ENCODE measurements around the gene GLIPR1L2. TPM values are rescaled to one million over a fixed set of nuclear protein-coding genes. Genes with fewer than 3 reads are reported as not detected.
"Not testable (repeated sequence)": the region's sequence is repeated elsewhere in the genome, so short reads cannot be mapped to it uniquely, and the experiment has no call there.

Gene GLIPR1L2
- total RNA-seq, 1 donor from 2014 or later = 0.23 TPM

DNA sequence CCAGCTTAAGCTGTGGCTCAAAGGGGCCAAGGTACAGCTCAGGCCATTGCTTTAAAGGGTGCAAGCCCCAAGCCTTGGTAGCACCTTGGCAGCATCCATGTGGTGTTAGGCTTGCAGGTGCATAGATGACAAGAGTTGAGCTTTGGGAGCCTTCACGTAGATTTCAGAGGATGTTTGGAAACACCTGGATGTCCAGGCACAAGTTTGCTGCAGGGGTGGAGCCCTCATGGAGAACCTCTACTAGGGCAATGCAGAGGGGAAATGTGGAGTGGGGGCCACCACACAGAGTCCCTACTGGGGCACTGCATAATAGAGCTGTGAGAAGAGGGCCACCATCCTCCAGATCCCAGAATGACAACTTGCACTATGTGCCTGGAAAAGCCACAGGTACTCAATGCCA lies 37.9 kb downstream of the GLIPR1L2 start:
- DNase-seq (ENCODE audit: extremely low read depth, low read depth, low spot score) = no peak

DNA sequence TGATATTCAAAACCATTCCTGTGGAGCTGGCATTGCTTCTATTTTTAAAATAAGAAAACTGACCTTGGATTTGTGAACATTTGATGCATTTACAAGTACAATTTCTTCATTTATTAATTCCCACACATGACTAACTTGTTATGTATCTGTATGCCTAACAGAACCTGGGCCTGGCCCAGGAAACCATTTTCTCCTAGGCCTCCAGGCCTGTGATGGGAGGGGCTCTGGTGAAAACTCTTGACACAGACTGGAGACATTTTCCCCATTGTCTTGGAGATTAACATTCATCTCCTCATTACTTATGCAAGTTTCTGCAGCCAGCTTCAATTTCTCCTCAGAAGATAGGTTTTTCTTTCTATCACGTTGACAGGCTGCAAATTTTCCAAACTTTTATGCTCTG lies 42.0 kb downstream of the GLIPR1L2 start:
- DNase-seq (ENCODE audit: extremely low read depth, low read depth, low spot score) = no peak

DNA sequence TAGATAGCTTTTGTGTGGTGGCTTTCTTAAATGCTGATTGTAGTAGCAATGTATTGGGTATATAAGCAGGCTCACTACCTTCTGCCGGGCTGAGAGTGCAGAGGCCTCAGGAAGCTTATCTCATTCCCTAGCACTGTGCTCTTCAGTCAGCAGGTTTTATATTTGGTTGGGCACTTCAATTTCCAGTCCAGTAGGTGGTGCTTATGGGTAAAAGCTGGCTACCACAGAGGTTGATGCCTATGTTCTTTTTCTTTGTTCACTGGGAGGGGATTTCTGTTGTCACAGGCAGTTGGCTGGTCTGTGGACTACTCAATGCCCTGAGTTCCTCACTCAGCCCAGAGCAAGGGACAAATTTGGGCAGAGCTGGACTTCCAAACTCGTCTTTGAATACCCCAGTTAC lies 46.7 kb downstream of the GLIPR1L2 start:
- no peak for DNase-seq (ENCODE audit: extremely low read depth, low read depth, low spot score)

DNA sequence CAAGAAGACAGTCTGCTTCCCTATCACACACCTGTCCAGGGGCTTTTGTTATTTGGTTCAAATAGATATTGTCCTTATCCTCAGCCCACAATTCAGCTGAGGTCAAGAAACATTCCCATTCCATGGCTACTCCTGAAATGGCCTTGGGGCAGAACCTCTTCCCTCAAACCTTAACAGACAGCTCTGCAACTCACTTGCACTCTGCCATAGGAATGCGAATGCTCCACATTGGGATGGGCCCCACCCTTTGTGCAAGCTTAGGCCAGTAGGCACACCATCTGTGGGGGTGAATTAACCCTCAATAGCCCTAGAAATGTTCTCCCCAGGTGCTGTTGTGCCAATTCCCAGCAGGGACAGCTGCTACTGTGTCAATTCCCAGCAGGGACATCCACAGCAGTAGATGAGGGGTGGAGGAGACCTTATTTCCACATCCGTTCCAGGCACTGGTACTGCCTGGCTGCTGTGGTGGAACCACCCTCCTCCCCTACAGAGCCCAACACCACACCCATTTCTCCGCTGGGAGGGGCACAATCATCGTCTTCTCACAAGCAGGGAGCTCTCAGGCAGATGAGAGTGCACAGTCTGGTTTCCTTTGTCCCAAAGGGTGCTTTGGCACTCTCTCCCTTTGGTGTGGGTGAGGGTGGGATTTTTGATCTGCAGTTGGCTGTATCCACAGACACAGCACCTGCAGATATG lies 47.3 kb downstream of the GLIPR1L2 start:
- DNase-seq (ENCODE audit: extremely low read depth, low read depth, low spot score) = no peak

DNA sequence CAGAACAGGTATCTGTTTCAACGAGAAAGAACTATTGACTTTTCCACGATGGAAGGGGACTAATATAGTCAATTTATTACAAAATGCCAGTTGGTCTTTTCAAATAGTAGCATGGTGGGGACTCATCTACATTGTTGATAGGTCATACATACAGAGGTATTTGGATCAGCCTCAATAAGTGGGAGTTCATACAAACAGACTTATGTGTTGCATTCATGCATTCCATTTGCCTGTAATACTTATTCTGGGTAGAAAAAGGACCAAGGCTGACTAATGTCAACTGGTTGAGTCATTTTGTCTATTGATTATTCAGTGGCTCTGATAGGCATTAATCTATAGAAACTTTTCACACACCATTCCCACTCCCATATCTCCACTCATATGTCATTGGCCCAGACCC lies 48.2 kb downstream of the GLIPR1L2 start:
- no peak for DNase-seq (ENCODE audit: extremely low read depth, low read depth, low spot score)

DNA sequence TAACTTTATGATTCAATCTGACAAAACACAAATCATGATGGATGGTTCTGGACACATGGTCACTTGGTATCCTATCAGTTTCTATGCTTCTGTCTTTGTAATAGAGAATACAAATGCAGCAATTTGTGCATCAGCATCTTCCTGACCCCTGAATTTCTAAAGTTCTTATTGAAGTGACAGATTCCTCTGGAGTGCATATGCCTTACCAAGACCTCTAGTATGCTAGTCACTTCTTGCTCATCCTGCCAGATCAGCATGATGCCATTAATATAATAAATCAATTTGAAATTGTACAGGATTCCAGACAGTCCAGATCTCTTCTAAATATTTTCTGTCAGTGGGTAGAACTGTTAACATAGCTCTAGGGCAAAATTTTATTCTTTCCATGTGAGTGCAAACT lies 49.0 kb downstream of the GLIPR1L2 start:
- no peak for DNase-seq (ENCODE audit: extremely low read depth, low read depth, low spot score)

DNA sequence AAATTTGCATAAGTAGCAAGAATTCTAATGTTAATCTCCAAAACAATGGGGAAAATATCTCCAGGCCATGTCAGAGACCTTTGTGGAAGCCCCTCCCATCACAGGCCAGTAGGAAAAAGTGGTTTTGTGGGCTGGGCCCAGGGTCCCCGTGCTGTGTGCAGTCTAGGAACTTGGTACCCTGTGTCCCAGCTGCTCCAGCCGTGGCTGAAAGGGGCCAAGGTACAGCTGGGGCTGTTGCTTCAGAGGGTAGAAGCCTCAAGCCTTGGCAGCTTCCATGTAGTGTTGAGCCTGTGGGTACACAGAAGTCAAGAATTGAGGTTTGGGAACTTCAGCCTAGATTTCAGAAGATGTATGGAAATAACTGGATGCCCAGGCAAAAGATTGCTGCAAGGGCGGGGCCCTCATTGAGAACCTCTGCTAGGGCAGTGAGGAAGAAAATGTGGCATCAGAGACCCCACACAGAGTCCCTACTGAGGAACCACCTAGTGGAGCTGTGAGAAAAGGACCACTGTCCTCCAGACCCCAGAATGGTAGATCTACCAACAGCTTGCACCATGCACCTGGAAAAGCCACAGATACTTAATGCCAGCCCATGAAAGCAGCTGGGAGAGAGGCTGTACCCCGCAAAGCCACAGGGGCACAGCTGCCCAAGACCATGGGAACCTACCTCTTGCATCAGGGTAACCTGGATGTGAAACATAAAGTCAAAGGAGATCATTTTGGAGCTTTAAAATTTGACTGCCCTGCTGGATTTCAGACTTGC lies 51.0 kb downstream of the GLIPR1L2 start:
- not testable (repeated sequence) for DNase-seq (ENCODE audit: extremely low read depth, low read depth, low spot score)

DNA sequence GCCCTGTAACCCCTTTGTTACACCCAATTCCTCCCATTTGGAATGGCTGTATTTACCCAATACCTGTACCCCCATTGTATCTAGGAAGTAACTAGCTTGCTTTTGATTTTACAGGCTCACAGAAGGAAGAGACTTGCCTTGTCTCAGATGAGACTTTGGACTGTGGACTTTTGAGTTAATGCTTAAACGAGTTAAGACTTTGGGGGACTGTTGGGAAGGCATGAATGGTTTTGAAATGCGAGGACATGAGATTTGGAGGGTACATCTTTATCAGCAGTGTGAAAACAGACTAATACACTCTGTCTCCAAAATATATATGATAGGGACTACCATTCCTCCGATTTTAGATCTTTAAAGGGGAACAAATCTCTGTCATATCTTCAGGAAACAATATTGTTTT lies 51.6 kb downstream of the GLIPR1L2 start:
- DNase-seq (ENCODE audit: extremely low read depth, low read depth, low spot score) = not testable (repeated sequence)

DNA sequence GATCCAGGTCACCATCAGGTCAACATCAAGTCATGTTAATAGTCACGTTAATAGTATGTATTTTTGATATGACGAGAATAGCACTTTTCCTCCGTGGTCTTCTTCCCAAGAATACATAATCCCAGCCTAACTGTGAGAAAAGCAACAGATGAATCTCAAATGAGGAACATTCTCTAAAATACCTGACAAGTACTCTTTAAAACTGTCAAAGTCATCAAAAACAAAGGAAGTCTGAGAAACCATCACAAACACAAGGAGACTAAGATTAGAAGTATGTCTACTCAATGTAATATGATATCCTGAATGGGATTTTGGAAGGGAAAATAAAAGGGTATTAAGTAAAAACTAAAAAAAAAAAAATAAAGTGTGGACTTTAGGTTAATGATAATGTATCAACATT lies 52.8 kb downstream of the GLIPR1L2 start:
- no peak for DNase-seq (ENCODE audit: extremely low read depth, low read depth, low spot score)

DNA sequence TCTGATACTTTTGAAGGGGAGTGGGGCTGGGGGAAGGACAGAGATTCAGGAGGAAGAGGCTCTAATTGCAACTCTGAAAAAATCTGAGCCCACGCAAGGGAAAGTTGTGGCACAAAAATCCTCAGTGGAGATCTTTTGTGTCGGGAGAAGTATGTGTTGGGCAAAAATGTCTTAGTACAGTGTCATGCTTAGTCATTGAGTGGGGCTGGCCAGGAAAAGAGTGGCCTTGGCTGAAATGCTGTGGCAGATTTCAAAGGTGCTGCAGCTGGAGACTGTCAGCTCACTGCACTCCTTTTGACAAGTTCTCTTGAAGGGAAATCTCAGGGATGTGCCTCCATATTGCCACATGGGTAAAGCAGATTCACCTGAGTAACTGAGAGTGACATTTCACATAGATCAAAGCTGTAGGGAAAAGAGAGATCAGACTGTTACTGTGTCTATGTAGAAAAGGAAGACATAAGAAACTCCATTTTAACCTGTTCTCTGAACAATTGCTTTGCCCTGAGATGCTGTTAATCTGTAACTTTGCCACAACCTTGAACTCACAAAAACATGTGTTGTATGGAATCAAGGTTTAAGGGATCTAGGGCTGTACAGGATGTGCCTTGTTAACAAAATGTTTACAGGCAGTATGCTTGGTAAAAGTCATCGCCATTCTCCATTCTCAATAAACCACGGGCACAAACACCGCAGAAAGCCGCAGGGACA lies 53.7 kb downstream of the GLIPR1L2 start:
- DNase-seq (ENCODE audit: extremely low read depth, low read depth, low spot score) = no peak

DNA sequence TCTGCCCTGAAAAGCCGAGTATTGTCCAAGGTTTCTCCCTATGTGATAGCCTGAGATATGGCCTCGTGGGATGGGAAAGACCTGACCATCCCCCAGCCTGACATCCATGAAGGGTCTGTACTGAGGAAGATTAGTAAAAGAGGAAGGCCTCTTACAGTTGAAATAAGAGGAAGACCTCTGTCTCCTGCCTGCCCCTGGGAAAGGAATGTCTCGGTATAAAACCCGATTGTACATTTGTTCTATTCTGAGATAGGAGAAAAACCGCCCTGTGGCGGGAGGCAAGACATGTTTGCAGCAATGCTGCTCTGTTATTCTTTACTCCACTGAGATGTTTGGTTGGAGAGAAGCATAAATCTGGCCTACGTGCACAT lies 54.2 kb downstream of the GLIPR1L2 start:
- DNase-seq (ENCODE audit: extremely low read depth, low read depth, low spot score) = not testable (repeated sequence)

DNA sequence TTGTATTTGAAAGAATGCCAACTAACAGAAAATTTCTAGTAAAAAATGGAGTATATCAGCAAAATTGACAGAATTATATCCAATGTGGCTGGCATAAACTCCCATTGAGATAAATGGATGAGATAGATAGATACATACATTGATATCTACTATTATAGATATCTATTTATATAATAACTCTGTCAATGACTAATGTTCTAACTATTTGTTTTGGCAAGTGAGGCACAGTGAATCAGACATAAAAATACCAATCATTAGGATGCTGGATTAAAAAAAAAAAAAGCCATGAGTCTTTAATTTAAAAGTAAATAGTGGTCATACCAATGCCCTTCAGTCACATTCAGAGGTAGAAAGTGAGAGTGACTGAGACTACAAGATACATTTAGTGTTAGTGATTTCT lies 56.0 kb downstream of the GLIPR1L2 start:
- DNase-seq (ENCODE audit: extremely low read depth, low read depth, low spot score) = no peak

DNA sequence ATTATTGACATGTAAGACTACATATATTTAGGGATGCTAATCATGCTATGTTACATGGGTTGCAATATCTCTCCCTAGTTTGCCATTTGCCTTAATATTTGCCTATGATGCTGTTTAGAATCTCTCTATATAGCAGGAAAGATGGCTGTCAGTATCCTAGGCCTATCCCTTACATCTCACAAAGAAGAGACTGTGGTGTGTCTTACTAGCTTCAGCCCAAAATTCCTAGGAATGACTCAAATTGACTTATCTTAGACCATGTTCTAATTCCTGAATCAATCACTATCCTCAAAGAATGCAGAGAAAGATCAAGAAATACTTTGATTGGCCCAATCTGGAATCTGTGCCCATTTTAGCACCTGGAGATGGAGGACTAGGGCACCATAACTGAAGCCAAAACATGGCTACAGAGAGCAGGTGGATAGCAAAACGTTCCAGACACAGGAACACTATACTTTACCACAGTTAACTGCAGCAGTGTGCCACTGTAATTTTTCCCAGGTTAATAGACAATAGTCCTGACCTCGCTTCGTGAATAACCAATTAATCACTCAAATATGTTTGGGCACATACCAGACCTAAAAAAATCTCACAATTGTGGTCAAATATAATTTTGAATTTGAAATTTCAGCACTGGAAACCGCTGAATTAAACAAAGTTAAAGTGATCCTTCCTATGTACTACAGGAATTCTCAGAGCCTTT lies 57.0 kb downstream of the GLIPR1L2 start:
- DNase-seq (ENCODE audit: extremely low read depth, low read depth, low spot score) = no peak

DNA sequence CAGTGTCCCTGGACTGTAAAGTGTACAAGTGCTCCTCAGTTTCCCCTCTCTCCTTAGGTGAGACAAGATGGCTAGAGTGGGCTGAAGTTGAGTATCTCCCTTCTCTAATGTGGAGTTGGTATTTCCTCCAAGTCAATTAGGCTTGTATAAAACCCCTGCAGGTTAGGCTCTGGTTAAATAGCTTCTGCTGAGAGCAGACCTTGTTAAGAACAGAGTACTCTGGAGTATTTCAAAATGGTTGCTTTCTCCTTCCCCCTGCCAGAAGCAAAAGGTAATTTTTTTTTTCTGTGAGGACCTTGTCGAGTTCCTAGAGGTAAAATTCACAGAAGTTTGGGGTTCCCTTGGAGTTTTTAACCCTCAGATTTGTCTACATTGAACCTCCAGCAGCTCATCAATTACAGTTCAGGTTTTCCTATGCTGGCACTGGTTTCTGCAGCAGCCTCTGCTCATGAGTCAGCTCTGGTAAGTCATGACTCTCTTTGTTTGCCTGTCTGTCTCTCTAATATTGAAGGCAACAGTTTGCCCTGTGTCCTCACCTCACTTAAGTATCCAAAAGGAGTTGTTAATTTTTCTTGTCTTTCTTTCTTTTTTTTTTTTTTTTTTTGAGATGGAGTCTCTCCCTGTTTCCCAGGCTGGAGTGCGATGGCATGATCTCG lies 61.9 kb downstream of the GLIPR1L2 start:
- DNase-seq (ENCODE audit: extremely low read depth, low read depth, low spot score) = no peak

DNA sequence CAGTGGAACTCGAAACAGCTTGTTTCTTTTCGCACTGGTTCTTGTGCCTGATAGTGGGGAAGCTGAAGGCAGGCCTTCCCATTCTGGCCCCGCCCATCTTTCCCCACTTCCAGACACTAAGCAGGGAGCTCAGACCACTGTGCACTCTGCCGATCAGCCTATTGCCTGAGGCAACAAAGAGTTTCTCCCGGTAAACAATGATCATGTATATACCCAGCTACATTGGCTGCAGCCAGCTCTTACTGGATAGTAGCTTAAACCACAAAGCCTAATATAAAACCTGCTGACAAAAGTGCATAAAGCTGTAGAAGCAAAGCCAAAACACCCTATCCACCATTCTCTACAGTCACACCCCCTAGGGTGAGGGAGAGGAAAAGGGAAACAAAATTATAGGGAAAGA lies 65.0 kb downstream of the GLIPR1L2 start:
- DNase-seq (ENCODE audit: extremely low read depth, low read depth, low spot score) = no peak

DNA sequence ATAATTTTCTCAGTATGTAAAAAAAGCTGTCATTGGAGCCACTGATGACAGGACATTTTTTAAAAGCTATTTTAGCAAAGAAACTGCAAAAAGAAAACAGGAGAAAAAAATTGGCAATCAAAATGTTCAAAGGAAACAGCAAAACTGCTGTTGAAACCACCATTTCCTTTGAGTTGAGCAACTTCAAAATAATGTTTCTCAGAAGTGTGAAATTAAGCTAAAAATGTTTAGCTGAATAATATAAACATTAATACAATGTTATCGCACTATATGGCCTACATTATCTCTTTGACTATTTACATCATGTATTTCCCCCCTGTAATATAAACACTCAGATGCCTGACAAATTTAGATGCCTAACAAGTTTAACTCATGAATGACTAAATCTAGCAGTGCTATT lies 66.3 kb downstream of the GLIPR1L2 start:
- no peak for DNase-seq (ENCODE audit: extremely low read depth, low read depth, low spot score)

DNA sequence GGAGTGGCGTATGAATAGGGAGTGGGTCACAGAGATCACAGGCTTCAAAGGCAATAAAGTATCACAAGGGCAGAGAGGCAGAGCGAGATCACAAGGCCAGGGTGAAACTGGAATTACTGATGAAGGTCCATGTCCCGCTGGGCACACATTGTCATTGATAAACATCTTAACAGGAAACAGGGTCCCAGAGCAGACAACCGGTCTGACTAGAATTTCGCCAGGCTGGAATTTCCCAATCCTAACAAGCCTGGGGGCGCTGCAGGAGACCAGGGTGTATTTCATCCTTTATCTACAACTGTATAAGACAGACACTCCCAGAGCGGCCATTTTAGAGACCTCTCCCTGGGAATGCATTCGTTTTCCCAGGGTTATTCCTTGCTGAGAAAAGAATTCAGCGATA lies 67.0 kb downstream of the GLIPR1L2 start:
- not testable (repeated sequence) for DNase-seq (ENCODE audit: extremely low read depth, low read depth, low spot score)

DNA sequence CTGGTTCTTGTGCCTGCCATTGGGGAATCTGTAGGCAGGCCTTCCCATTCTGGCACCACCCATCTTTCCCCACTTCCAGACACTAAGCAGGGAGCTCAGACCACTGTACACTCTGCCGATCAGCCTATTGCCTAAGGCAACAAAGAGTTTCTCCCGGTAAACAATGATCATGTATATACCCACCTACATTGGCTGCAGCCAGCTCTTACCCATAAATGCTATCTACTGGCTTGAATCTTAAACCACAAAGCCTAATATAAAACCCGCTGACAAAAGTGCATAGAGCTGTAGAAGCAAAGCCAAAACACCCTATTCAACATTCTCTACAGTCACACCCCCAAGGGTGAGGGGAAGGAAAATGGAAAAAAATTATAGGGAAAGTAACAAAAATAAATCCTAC lies 68.9 kb downstream of the GLIPR1L2 start:
- no peak for DNase-seq (ENCODE audit: extremely low read depth, low read depth, low spot score)

DNA sequence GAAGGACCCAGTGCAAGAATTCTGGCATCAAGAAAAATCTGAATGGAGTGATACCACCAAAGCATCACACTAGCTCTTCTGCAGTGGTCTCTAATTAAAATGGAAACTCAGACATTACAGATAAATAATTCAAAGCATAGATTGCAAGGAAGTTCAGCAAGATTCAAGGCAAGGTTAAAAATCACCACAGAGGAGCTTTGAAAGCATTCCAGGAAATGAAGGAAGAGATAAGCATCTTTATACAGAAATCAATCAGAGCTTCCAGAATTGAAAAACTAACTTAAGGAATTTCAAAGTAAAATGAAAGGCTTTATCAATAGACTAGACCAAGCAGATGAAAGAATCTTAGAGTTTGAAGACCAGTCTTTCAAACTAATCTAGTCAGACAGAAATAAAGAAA lies 69.3 kb downstream of the GLIPR1L2 start:
- DNase-seq (ENCODE audit: extremely low read depth, low read depth, low spot score) = no peak

Measured in glomerular endothelial cell (primary cell).